Erythroblast (primary cell): Measurements from ENCODE around the gene DHRSX.

ENCODE experiments used
- GATA1 ChIP-seq: IDR thresholded peaks from 2 replicates; pipeline ENCODE4 v1.6.1; 2011; ENCODE audit warnings: low read depth, mild to moderate bottlenecking, control low read depth, low read length, moderate library complexity
- POLR2A ChIP-seq: IDR thresholded peaks from 2 replicates; pipeline ENCODE4 v1.6.1; 2011; ENCODE audit warnings: mild to moderate bottlenecking, low read length

DNA sequence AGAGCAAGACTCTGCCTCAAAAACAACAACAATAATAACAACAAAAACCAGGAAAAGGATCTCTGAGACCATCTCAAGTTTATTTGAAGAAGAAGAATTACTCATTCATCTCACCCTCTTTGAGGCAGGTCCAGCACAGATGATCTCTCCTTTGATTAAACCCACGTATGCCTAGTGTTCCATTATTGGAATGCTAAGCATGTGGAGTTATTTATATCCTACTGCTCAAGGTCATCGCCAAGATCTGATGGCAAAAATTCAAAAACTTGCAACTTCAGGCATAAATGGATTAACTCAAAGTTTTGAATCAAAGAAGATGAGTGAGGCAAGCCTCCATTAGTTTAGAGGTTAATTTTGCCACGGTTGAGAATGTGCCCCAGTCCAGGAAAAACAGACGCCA, 184.2 kb downstream of the DHRSX start:
- TF ChIP-seq POLR2A (no peak), GATA1 (no peak)
